ENCODE data around the gene MCF2L. TPM values are rescaled to one million over a fixed set of nuclear protein-coding genes. Genes with fewer than 3 reads are reported as not detected.

Gene MCF2L
- total and polyA plus RNA-seq, 2 experiments from 2014 or later: 27.6 to 38.6 TPM

- Histone ChIP-seq H3K9me3 (ENCODE audit: low read depth) (no peaks in the 10 kb centered on the region), H3K27ac (no peak overlapping the region), H3K27me3 (no peaks in the 10 kb centered on the region), H3K4me1 (ENCODE audit: low read depth) (peaks cover 24% of the 10 kb centered on the region), H3K4me3 (no peak overlapping the region), H3K36me3 (no peaks in the 10 kb centered on the region)
- no peak for TF ChIP-seq CTCF (IDR thresholded peaks at IDR 0.05; ENCODE audit: low read depth, low read length)
- no peak for DNase-seq (ENCODE audit: low read depth in 1 of 2, low spot score in 1 of 2)
Measured at GRCh38 chr13:112997188-112998130, 28.4 kb downstream of the MCF2L start.

GRCh38 chr13:112998521-112999280, 29.7 kb downstream of the MCF2L start:
- TF ChIP-seq CTCF (IDR thresholded peaks at IDR 0.05; ENCODE audit: low read depth, low read length): no peak
- peaks cover 24% of the 10 kb centered on the region for H3K4me1 ChIP-seq (ENCODE audit: low read depth)
- no peaks in the 10 kb centered on the region for H3K9me3 ChIP-seq (ENCODE audit: low read depth)
- no peaks in the 10 kb centered on the region for H3K27me3 ChIP-seq
- DNase-seq (ENCODE audit: low read depth in 1 of 2, low spot score in 1 of 2): no peak
- no peak overlapping the region for H3K27ac ChIP-seq
- no peaks in the 10 kb centered on the region for H3K36me3 ChIP-seq
- no peak overlapping the region for H3K4me3 ChIP-seq

- Histone ChIP-seq H3K36me3 (no peaks in the 10 kb centered on the region), H3K27me3 (no peaks in the 10 kb centered on the region), H3K4me3 (no peak overlapping the region), H3K4me1 (ENCODE audit: low read depth) (peaks cover 24% of the 10 kb centered on the region), H3K9me3 (ENCODE audit: low read depth) (no peaks in the 10 kb centered on the region), H3K27ac (no peak overlapping the region)
- no peak for TF ChIP-seq CTCF (IDR thresholded peaks at IDR 0.05; ENCODE audit: low read depth, low read length)
- DNase-seq (ENCODE audit: low read depth in 1 of 2, low spot score in 1 of 2): no peak
Measured at GRCh38 chr13:112999414-113000177, 30.6 kb downstream of the MCF2L start.

- Histone ChIP-seq H3K4me1 (ENCODE audit: low read depth) (peaks cover 24% of the 10 kb centered on the region), H3K27ac (peak overlapping the region; percentile 70), H3K4me3 (no peak overlapping the region), H3K27me3 (no peaks in the 10 kb centered on the region), H3K9me3 (ENCODE audit: low read depth) (no peaks in the 10 kb centered on the region), H3K36me3 (no peaks in the 10 kb centered on the region)
- no peak for TF ChIP-seq CTCF (IDR thresholded peaks at IDR 0.05; ENCODE audit: low read depth, low read length)
- DNase-seq (ENCODE audit: low read depth in 1 of 2, low spot score in 1 of 2): no peak
Measured at GRCh38 chr13:113000575-113000974, 31.6 kb downstream of the MCF2L start.
